Measurements from ENCODE around the gene PTPRT.
A peak's percentile ranks its signal among the peaks of the same experiment; 100 is the strongest.
"Not testable (repeated sequence)": the region's sequence is repeated elsewhere in the genome, so short reads cannot be mapped to it uniquely, and the experiment has no call there.

PTPRT gene

GRCh38 chr20:43187476-43188233 lies 2.1 kb downstream of the PTPRT start:
- DNase-seq (ENCODE audit: low read depth), result peak; percentile 58

GRCh38 chr20:43186312-43186711 lies 3.4 kb downstream of the PTPRT start:
- no peak for DNase-seq (ENCODE audit: low read depth)

DNA sequence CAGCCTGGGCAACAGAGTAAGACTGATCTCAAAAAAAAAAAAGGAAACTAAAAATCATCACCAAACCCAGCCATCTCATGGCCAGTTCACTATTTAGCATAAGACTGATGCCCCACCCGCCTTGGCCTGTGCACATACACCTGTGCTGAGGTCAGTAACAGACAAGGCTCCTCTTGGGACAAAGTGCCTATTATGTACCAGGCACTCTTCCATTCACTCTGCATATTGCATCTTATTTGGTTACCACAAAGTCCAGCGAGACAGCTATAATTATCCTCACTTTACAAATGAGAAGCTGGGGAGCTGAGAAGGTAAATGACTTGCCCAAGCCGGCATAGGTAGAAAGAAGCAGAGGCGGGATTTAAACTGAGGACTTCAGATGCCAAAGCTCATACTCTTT lies 3.8 kb downstream of the PTPRT start:
- DNase-seq (ENCODE audit: low read depth), result no peak

GRCh38 chr20:43183536-43184070 lies 6.1 kb downstream of the PTPRT start:
- no peak for DNase-seq (ENCODE audit: low read depth)

DNA sequence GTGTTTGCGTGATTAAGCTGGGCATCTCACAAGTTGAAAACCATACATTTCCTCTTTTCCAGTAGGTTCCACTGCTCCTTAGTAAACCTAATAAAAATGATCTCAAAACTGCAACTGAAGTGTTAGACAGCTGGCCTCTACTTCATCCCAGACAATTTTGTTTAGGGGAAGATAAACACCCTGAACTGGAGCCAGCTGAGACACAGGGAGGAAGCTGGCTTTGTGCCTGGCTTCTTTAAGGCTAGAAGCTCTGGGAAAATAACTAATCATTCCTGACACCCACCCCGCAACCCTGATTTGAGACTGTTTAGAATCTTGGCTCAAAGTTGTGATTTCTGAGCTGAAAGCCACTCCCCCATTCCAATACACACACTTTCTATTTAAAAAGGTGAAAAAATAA lies 11.6 kb downstream of the PTPRT start:
- DNase-seq (ENCODE audit: low read depth), result no peak

DNA sequence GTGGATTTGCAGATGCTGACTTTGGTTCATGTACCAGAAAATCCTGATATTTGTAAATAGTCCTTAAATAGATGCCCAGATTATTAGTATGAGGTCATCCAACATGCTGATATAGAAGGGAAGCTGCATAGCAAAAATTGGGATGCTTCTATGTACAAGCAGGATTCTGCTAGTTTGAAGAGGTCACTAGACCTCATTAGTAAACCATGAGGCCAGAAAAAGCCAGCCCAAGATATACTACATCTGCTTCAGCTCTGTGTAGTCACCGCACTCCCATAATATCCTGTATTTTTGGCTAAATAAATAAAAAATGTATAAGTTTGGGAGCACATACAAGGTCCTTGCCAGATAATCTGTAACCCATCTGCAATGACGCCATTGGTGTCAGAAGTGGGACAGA lies 13.0 kb downstream of the PTPRT start:
- no peak for DNase-seq (ENCODE audit: low read depth)

- DNase-seq (ENCODE audit: low read depth), result no peak
Observed at GRCh38 chr20:43171930-43172329, 17.8 kb downstream of the PTPRT start.

DNA sequence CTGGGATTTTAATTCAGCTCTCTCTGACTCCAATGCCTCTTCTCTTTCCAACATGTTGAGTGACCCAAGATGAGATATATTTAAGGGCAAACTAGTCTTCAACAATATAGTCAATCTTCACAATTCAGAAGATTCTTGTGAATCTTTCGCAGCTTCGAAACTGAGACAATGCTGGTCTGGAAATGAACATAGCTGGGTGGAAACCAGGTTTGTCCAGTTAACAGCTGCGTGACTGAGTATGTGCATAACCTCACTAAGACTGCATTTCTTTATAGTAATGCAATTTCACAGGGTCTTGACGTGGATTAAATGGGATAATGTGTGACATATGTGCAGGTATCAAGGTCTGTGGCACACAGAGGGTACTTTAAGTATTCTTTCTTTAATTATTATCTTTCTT lies 18.9 kb downstream of the PTPRT start:
- no peak for DNase-seq (ENCODE audit: low read depth)

DNA sequence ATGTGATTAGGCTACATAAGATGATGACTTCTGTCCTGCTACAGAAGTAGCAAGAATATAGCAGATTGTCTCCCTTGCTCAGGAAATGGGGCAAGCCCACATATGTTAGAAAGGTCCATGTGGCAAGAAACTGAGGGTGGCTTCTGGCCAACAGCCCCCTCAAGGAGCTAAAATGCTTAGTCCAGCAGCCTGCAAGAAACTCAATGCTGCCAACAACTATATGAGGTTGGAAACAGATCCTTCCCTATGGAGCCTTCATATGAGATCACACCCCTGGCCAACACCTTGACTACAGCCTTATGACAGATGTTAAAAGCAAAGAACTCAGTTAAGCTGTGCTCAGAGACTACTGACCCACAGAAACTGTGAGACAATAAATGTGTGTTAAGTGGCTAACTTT lies 22.1 kb downstream of the PTPRT start:
- no peak for DNase-seq (ENCODE audit: low read depth)

GRCh38 chr20:43167021-43167420 lies 22.7 kb downstream of the PTPRT start:
- no peak for DNase-seq (ENCODE audit: low read depth)

DNA sequence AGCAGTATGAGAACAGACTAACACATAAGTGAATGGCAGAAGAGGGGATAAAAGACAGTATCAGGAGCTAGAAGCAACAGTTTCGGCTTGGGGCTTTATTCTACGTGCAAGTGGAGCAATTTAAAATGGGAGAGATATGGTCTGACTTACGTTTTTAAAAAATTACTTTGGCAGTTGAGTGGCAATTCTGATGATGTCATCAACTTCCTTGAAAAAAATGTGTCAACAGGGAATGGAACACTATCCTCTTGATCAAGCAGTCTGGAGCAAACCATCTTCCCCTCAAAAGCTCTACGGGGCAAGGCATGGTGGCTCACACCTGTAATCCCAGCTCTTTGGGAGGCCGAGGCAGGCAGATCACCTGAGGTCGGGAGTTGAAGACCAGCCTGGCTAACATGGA lies 24.1 kb downstream of the PTPRT start:
- no peak for DNase-seq (ENCODE audit: low read depth)

GRCh38 chr20:43164736-43165135 lies 25.0 kb downstream of the PTPRT start:
- not testable (repeated sequence) for DNase-seq (ENCODE audit: low read depth)

- DNase-seq (ENCODE audit: low read depth), result no peak
Observed at GRCh38 chr20:43161716-43162115, 28.0 kb downstream of the PTPRT start.

DNA sequence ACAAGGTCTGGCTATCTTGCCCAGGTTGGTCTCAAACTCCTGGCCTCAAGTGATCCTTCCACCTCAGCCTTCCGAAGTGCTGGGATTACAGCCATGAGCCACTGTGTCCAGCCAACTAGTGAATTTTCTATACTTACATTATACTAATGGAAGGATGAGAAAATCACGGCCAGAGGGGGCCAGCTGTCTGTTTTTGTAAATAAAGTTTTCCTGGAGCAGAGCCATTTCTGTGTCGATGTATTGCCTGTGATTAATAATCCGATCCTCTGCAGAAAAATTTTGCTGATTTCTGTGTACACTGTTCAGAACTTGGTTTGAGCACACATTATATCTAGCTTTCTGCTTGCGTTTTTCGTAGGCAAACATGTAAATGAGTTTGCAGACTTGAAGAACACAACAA lies 28.8 kb downstream of the PTPRT start:
- no peak for DNase-seq (ENCODE audit: low read depth)

DNA sequence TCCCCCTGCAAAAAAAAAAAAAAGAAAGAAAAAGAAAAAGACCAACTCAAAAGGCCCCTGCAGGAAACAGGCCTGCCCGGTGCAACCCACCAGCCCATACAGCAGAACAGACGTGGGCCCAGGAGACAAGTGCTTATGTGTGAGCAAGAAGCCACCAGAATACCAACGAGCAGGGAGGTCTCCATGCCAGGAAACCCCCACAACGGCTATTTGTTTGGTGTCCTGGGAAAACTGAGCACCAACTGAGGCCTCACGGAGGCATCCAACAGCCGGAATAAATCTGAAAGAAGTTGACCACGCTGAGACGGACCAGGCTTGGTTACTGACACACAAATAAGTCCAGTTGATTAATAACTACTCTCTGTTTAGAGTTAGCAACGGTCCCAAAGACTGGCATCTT lies 29.7 kb downstream of the PTPRT start:
- DNase-seq (ENCODE audit: low read depth), result no peak

GRCh38 chr20:43155366-43156100 lies 34.2 kb downstream of the PTPRT start:
- no peak for DNase-seq (ENCODE audit: low read depth)

GRCh38 chr20:43151901-43152300 lies 37.8 kb downstream of the PTPRT start:
- no peak for DNase-seq (ENCODE audit: low read depth)

- no peak for DNase-seq (ENCODE audit: low read depth)
Observed at GRCh38 chr20:43151256-43151655, 38.5 kb downstream of the PTPRT start.

GRCh38 chr20:43140726-43141125 lies 49.0 kb downstream of the PTPRT start:
- no peak for DNase-seq (ENCODE audit: low read depth)

DNA sequence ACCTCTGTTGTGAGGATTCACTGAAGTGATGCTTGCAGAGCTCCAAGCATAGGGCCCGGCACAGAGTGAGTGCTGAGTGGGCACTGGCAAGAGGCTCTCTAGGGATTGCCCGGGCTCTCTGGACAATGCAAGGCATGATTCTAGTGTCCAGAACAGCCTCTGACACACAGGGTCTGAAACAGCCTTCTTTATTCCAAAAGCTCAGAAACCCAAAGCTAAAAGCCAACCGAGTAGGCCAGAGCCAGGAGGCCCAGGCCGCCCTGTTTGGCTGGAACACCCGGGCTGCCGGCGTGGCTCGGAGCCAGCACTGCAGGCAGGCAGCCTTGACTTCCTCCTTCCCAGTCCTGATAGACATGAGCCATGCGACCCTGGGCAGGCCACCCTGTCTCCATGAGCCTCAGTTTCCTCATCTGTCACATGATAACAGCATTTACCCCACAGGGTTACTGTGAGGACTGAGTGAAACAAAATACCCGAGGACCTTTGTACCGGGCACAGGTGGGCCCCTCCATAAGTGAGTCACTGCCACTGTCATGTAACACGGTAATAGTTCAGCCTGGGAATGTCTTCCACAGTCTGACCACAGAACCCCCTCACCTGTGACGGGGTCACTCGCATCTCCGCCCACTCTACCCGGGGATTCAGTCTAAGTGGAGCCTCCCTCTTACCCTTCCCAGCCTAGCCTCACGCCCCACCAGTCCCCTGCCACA lies 51.5 kb downstream of the PTPRT start:
- DNase-seq (ENCODE audit: low read depth), result no peak

DNA sequence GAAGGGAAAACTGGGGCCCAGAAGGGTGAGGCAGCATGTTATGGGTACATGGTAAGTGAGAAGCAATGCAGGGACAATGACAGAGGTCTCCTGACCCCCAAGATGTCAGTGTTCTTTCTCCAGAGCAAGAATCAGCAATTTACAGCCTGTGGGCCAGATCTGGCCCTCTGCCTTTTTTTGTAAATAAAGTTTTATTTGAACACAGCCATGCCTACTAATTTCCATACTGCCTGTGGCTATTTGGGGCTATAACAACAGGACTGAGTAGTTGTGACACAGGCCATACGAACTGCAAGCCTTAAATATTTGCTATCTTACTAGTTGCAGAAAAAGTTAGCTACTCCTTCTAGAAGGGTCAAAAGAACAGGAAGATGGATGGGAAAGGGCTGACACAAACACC lies 52.5 kb downstream of the PTPRT start:
- DNase-seq (ENCODE audit: low read depth), result no peak

DNA sequence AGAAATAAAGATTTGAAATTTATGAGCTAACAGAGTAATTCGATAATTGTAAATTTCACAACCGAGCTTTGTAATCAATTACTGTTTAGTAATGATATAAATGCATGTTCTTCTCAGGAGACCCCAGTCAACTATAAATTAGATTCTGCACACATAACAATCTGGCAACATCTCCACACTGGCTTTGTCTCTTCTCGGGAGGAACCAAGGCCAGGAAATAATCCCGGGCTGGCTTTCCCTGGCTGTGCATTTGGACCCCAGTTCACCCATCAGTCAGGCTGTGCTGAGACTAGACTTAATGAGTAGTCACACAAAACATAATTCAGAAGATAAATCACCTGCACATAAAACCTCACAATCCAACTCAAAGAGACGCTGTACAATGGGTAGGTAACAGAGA lies 65.5 kb downstream of the PTPRT start:
- DNase-seq (ENCODE audit: low read depth), result no peak

- DNase-seq (ENCODE audit: low read depth), result no peak
Observed at GRCh38 chr20:43123180-43123579, 66.5 kb downstream of the PTPRT start.

Data from EH (cell line).